Kidney (tissue), 14 donors: ENCODE data around the gene GDF9. TPM values are rescaled to one million over a fixed set of nuclear protein-coding genes. Genes with fewer than 3 reads are reported as not detected.

ENCODE experiments used
- DNase-seq, 5 donors: peaks; one replicate each; pipeline ENCODE4 v3.0.0-alpha.2; 2013 to 2020
- FAIRE-seq: peaks from 2 replicates; lab custom pipeline; 2012; peaks lifted over from hg19 to GRCh38; lab: Jason Lieb, UNC
- H3K27ac ChIP-seq, 2 donors: one replicate each; pipeline ENCODE4 v1.7.0; 2013; ENCODE audit warnings: low read depth in 2 of 2, low read length in 2 of 2, inconsistent platforms in 1 of 2
- H3K27me3 ChIP-seq: one replicate; pipeline ENCODE4 v1.7.1; 2013; ENCODE audit warnings: low read length, inconsistent platforms; ENCODE audit not compliant: control insufficient read depth, insufficient read depth
- H3K36me3 ChIP-seq, 3 donors: one replicate each; pipeline versions ENCODE4 v1.7.0 to v1.7.1; 2013; ENCODE audit warnings: low read length in 3 of 3, control low read depth in 1 of 3, inconsistent platforms in 1 of 3; ENCODE audit not compliant: insufficient read depth in 3 of 3, control insufficient read depth in 2 of 3
- H3K4me1 ChIP-seq, 3 donors: one replicate each; pipeline versions ENCODE4 v1.7.0 to v1.7.1; 2013; ENCODE audit warnings: low read length in 3 of 3, inconsistent platforms in 1 of 3, low read depth in 1 of 3; ENCODE audit not compliant: control insufficient read depth in 2 of 3, insufficient read depth in 2 of 3
- H3K4me3 ChIP-seq, 3 donors: one replicate each; pipeline versions ENCODE4 v1.7.0 to v1.8.1; 2013; ENCODE audit warnings: low read length in 3 of 3, control low read depth in 1 of 3, inconsistent platforms in 1 of 3
- H3K9ac ChIP-seq, 3 donors: one replicate each; pipeline versions ENCODE4 v1.7.0 to v1.7.1; 2013; ENCODE audit warnings: low read length in 3 of 3, control low read depth in 1 of 3, inconsistent platforms in 1 of 3
- H3K9me3 ChIP-seq, 3 donors: one replicate each; pipeline versions ENCODE4 v1.7.0 to v1.7.1; 2013; ENCODE audit warnings: low read length in 3 of 3, control low read depth in 1 of 3, inconsistent platforms in 1 of 3; ENCODE audit not compliant: control insufficient read depth in 2 of 3, insufficient read depth in 1 of 3
- CTCF ChIP-seq: IDR thresholded peaks from 3 replicates; pipeline ENCODE4 v1.5.1; 2012; ENCODE audit warnings: mild to moderate bottlenecking, moderate library complexity, borderline replicate concordance; ENCODE audit not compliant: insufficient read depth; ENCODE audit errors: extremely low read depth
- intact Hi-C: fragments of 100-400 bp; cut with DNase I; formaldehyde crosslinking; loops from one replicate; pipeline ENCODE4 v1.11.1; 2022
- polyA plus RNA-seq: library from polyadenylated mRNA; stranded (reverse); fragments of 350-450 nt; fragmentation: Illumina TruSeq; extraction: RNeasy Lipid Tissue Mini Kit (QIAGEN cat#74804); gene quantifications from one replicate; pipeline ENCODE4 v1.2.3, GENCODE V29; 2014; ENCODE audit warnings: low read depth, low replicate concordance; ENCODE audit not compliant: insufficient read depth
- total RNA-seq: library from RNA; stranded (reverse); fragmentation: NEBNext Ultra II Directional; extraction: Animal tissue kit (Norgen Biotek cat#: 25700); gene quantifications from one replicate; pipeline ENCODE4 v1.2.1, GENCODE V29; 2021
- donor health status: control.
- donor health status: control.
- donor health status: control.
- donor health status: control.
- donor health status: control.
- donor health status: DM: yes; HTN: yes; CAD: no.
- donor health status: Normal renal cell carcinoma (clear cell type).

GDF9 gene
- total and polyA plus RNA-seq, 2 donors from 2014 or later: 0.88 TPM

- H3K4me3 ChIP-seq: no peak overlapping the region
- H3K36me3 ChIP-seq: peaks cover 6 to 28% (median 22%) of the 10 kb centered on the region in 3 donors
- H3K27ac ChIP-seq: no peak overlapping the region
- H3K4me1 ChIP-seq: peaks cover 0 to 30% (median 17%) of the 10 kb centered on the region in 3 donors
- H3K9ac ChIP-seq: no peak overlapping the region
- no peaks in the 10 kb centered on the region for H3K9me3 ChIP-seq
- intact Hi-C loops: no loop called here
- H3K27me3 ChIP-seq: no peaks in the 10 kb centered on the region
- DNase-seq: no peak
- TF ChIP-seq CTCF: no peak
- no peak for FAIRE-seq
Observed at GRCh38 chr5:132870801-132871200, 4.5 kb upstream of the GDF9 start.

- H3K4me1 ChIP-seq: peaks cover 0 to 30% (median 18%) of the 10 kb centered on the region in 3 donors
Observed at GRCh38 chr5:132868754-132869153, 2.5 kb upstream of the GDF9 start.

GRCh38 chr5:132867046-132867451, 780 bp upstream of the GDF9 start:
- TF ChIP-seq CTCF: no peak
- peak overlapping the region; percentile 89 to 94 for H3K27ac ChIP-seq
- peak overlapping the region; percentile 88 to 93 (median 90) for H3K4me3 ChIP-seq
- intact Hi-C loops: no loop called here
- no peak for DNase-seq
- no peaks in the 10 kb centered on the region for H3K9me3 ChIP-seq
- peaks cover 0 to 20% (median 10%) of the 10 kb centered on the region in 3 donors for H3K4me1 ChIP-seq
- peaks cover 3 to 25% (median 17%) of the 10 kb centered on the region in 3 donors for H3K36me3 ChIP-seq
- peak overlapping the region; percentile 65 to 95 (median 72) for H3K9ac ChIP-seq
- H3K27me3 ChIP-seq: no peaks in the 10 kb centered on the region
- FAIRE-seq: no peak

More at GRCh38 chr5:132868754-132869153, 2.5 kb upstream of the GDF9 start:
- Histone ChIP-seq H3K9me3 (no peaks in the 10 kb centered on the region), H3K9ac (no peak overlapping the region), H3K36me3 (peaks cover 6 to 28% (median 20%) of the 10 kb centered on the region in 3 donors), H3K27me3 (no peaks in the 10 kb centered on the region), H3K4me3 (no peak overlapping the region), H3K27ac (no peak overlapping the region)
- no peak for FAIRE-seq
- no peak for TF ChIP-seq CTCF
- no peak for DNase-seq
- intact Hi-C loops: no loop called here
